ENCODE results near the gene ZBTB7C.

Gene ZBTB7C

GRCh38 chr18:48219810-48220499, 189.2 kb downstream of the ZBTB7C start:
- TF ChIP-seq CTCF (conservative IDR thresholded peaks at IDR 0.05; ENCODE audit: low read length) = no peak
- H3K4me3 ChIP-seq (ENCODE audit: low read length) = no peak overlapping the region
- no peak for DNase-seq (ENCODE audit: low read depth)

- TF ChIP-seq CTCF (conservative IDR thresholded peaks at IDR 0.05; ENCODE audit: low read length) = no peak
- no peak for DNase-seq (ENCODE audit: low read depth)
- H3K4me3 ChIP-seq (ENCODE audit: low read length) = no peak overlapping the region
Measured at GRCh38 chr18:48219037-48219809, 190.0 kb downstream of the ZBTB7C start.

- no peak for TF ChIP-seq CTCF (conservative IDR thresholded peaks at IDR 0.05; ENCODE audit: low read length)
- no peak for DNase-seq (ENCODE audit: low read depth)
- no peak overlapping the region for H3K4me3 ChIP-seq (ENCODE audit: low read length)
Measured at GRCh38 chr18:48218285-48219022, 190.7 kb downstream of the ZBTB7C start.

GRCh38 chr18:48217258-48218250, 191.6 kb downstream of the ZBTB7C start:
- no peak overlapping the region for H3K4me3 ChIP-seq (ENCODE audit: low read length)
- no peak for DNase-seq (ENCODE audit: low read depth)
- TF ChIP-seq CTCF (conservative IDR thresholded peaks at IDR 0.05; ENCODE audit: low read length) = no peak

GRCh38 chr18:48216639-48217257, 192.4 kb downstream of the ZBTB7C start:
- no peak for DNase-seq (ENCODE audit: low read depth)
- no peak for TF ChIP-seq CTCF (conservative IDR thresholded peaks at IDR 0.05; ENCODE audit: low read length)

More at GRCh38 chr18:48216639-48217257, 192.4 kb downstream of the ZBTB7C start:
- no peak overlapping the region for H3K4me3 ChIP-seq (ENCODE audit: low read length)

All from AG10803 (cell line).